B cell (primary cell): ENCODE data around the gene ASTN1. TPM values are rescaled to one million over a fixed set of nuclear protein-coding genes. Genes with fewer than 3 reads are reported as not detected.

Experiments
- ATAC-seq: fragments of 200-7000 bp; cut with Tn5 transposase; one replicate; pipeline ENCODE4 v1.10.0; 2021; ENCODE audit warnings: low read depth, mild to moderate bottlenecking, moderate number of reproducible peaks, moderate library complexity
- CTCF ChIA-PET: fragments of 350-600 bp; sonication (Branson Sonifier 250); formaldehyde crosslinking; loops from one replicate; lab custom pipeline; 2021; ENCODE audit warnings: antibody characterized with exemption, inconsistent platforms; lab: Charles Lee
- POLR2A ChIA-PET: fragments of 350-600 bp; sonication (Branson Sonifier 250); formaldehyde crosslinking; loops from one replicate; lab custom pipeline; 2021; ENCODE audit warnings: antibody characterized with exemption; lab: Charles Lee
- DNase-seq: peaks from one replicate; pipeline ENCODE4 v3.0.0; 2013
- H2AFZ ChIP-seq: 2 replicates; pipeline ENCODE4 v1.6.1; 2012; ENCODE audit warnings: mild to moderate bottlenecking, low read depth, low read length; ENCODE audit not compliant: insufficient read depth, poor library complexity, severe bottlenecking
- H3K27ac ChIP-seq, 2 donors: 1 replicate in 1 of 2; 2 replicates in 1 of 2; pipeline ENCODE4 v1.5.1; 2012 to 2013; ENCODE audit warnings: low read length in 2 of 2, mild to moderate bottlenecking in 2 of 2, moderate library complexity in 1 of 2
- H3K27me3 ChIP-seq, 4 experiments: fragments of 200-600 bp in 1 of 4; sonication (generic) in 1 of 4; replicated peaks in 1 of 4; 1 replicate in 2 of 4; 2 replicates in 2 of 4; pipeline versions ENCODE4 v1.6.1 to v1.7.0; 2013 to 2016; ENCODE audit warnings: low read length in 3 of 4, mild to moderate bottlenecking in 2 of 4, mixed read lengths in 1 of 4, moderate library complexity in 1 of 4; ENCODE audit not compliant: insufficient read depth in 4 of 4, control insufficient read depth in 3 of 4; ENCODE audit errors: control extremely low read depth in 1 of 4
- H3K36me3 ChIP-seq, 2 experiments: replicated peaks in 1 of 2; 1 replicate in 1 of 2; 2 replicates in 1 of 2; pipeline versions ENCODE4 v1.6.1 to v1.7.1; 2013; ENCODE audit warnings: low read length in 1 of 2; ENCODE audit not compliant: insufficient read depth in 2 of 2, control insufficient read depth in 1 of 2; ENCODE audit errors: control extremely low read depth in 1 of 2, extremely low read depth in 1 of 2
- H3K4me1 ChIP-seq, 2 donors: fragments of 200-600 bp in 1 of 2; sonication (generic) in 1 of 2; 1 replicate in 1 of 2; 2 replicates in 1 of 2; pipeline versions ENCODE4 v1.5.1 to v1.6.1; 2013 to 2017; ENCODE audit warnings: low read length in 2 of 2; ENCODE audit not compliant: control insufficient read depth in 2 of 2, insufficient read depth in 2 of 2
- H3K4me2 ChIP-seq: replicated peaks from 2 replicates; pipeline ENCODE3; 2012; ENCODE audit warnings: mild to moderate bottlenecking, low read depth, low read length; ENCODE audit not compliant: poor library complexity, severe bottlenecking
- H3K4me3 ChIP-seq, 5 experiments: fragments of 200-600 bp in 1 of 5; sonication (generic) in 1 of 5; 1 replicate in 3 of 5; 2 replicates in 2 of 5; pipeline versions ENCODE4 v1.5.1 to v1.7.0; 2011 to 2016; ENCODE audit warnings: low read length in 4 of 5, mild to moderate bottlenecking in 4 of 5, low read depth in 2 of 5, control low read depth in 1 of 5, moderate library complexity in 1 of 5; ENCODE audit not compliant: insufficient read depth in 1 of 5; ENCODE audit errors: control extremely low read depth in 1 of 5, extremely low read depth in 1 of 5
- H3K79me2 ChIP-seq: fragments of 200-600 bp; sonication (generic); one replicate; pipeline ENCODE4 v1.6.0; 2016; ENCODE audit warnings: low read length; ENCODE audit not compliant: control insufficient read depth, insufficient read depth
- H3K9ac ChIP-seq: fragments of 200-600 bp; sonication (generic); 2 replicates; pipeline ENCODE4 v1.6.1; 2017; ENCODE audit warnings: mild to moderate bottlenecking, low read length, moderate library complexity
- H3K9me3 ChIP-seq, 3 donors: one replicate each; pipeline versions ENCODE4 v1.6.1 to v1.7.1; 2013; ENCODE audit warnings: low read length in 2 of 3; ENCODE audit not compliant: control insufficient read depth in 2 of 3, insufficient read depth in 1 of 3; ENCODE audit errors: control extremely low read depth in 1 of 3
- H4K20me1 ChIP-seq: 2 replicates; pipeline ENCODE4 v1.6.0; 2012; ENCODE audit warnings: mild to moderate bottlenecking, low read length; ENCODE audit not compliant: insufficient read depth, control insufficient read depth, poor library complexity, severe bottlenecking
- H3K27ac Mint-ChIP-seq: one replicate; pipeline ENCODE4 v1.8.0; 2021; ENCODE audit warnings: mixed read lengths
- H3K27me3 Mint-ChIP-seq: one replicate; pipeline ENCODE4 v1.8.0; 2021; ENCODE audit warnings: mixed read lengths
- H3K4me1 Mint-ChIP-seq: one replicate; pipeline ENCODE4 v1.8.0; 2021; ENCODE audit warnings: mixed read lengths
- H3K4me3 Mint-ChIP-seq: one replicate; pipeline ENCODE4 v1.8.0; 2021; ENCODE audit warnings: mixed read lengths
- H3K9me3 Mint-ChIP-seq: one replicate; pipeline ENCODE4 v1.8.0; 2022; ENCODE audit warnings: mixed read lengths; ENCODE audit not compliant: insufficient read depth
- EZH2 ChIP-seq: IDR thresholded peaks from 2 replicates; pipeline ENCODE4 v1.6.1; 2012; ENCODE audit warnings: borderline replicate concordance, low read depth, mild to moderate bottlenecking, moderate library complexity, low read length; ENCODE audit not compliant: insufficient read depth, poor library complexity, severe bottlenecking
- WGBS: methylation state at CpG from one replicate; pipeline ENCODE4 v1.1.5; 2013; ENCODE audit warnings: missing lambda C conversion rate; ENCODE audit not compliant: insufficient coverage; 5-methylcytosine and 5-hydroxymethylcytosine counted together
- intact Hi-C: fragments of 100-400 bp; cut with micrococcal nuclease; formaldehyde crosslinking; loops from one replicate; pipeline ENCODE4 v1.10.0; 2022
- polyA plus RNA-seq: library from polyadenylated mRNA; depleted of rRNA; stranded (reverse); fragments of >200 nt; gene quantifications from 2 replicates; pipeline ENCODE4 v1.2.3, GENCODE V29; 2012
- total RNA-seq, 2 donors: library from RNA; stranded (reverse); fragments of 120-200 nt in 1 of 2; gene quantifications; 1 replicate in 1 of 2; 2 replicates in 1 of 2; pipeline versions ENCODE4 v1.2.3 to v1.2.4, GENCODE V29; 2013 to 2022
- TF ChIP-seq, protein P1 (sequence below): fragments of 200-600 bp; IDR thresholded peaks from one replicate; pipeline ENCODE4 v1.8.0; 2022; ENCODE audit warnings: antibody characterized with exemption, mild to moderate bottlenecking

ASTN1 gene
- total and polyA plus RNA-seq, 2 donors (not counting 1 experiment from before 2014, with no cell fraction given), result not detected

DNA sequence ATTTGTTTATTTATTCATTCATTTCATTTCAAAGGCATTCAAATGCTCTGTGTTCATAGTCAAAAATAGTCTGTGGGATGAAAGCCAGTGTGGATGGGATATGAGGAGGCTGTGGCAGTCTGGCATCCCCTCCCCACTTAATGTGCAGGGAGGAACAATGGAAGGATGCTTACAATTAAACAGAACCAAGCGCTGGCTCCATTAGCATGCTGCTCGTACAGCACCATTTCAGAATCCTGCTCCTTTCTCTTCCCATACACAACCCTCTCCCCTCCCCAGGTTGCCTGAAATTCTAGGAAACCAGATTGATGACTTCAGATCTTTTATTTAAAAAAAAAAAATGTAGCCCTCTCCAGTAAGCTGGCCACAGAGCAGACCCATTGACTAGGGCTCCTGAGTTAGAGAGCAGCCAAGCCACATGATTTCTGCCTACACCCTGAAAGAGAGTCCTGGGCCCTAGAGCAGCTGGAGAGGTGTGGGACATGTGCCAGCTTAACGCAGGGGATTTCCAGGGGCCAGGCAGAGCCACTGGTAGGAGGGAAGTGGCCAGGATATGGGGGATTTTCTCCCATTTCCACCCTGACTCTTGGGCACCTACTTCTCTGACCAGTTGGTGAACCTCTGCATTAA, 205.2 kb downstream of the ASTN1 start:
- no peak overlapping the region for H3K4me3 Mint-ChIP-seq
- Histone ChIP-seq H4K20me1 (no peaks in the 10 kb centered on the region), H3K9me3 (no peaks in the 10 kb centered on the region), H3K9ac (no peak overlapping the region), H3K79me2 (no peaks in the 10 kb centered on the region), H3K27ac (no peak overlapping the region), H3K4me1 (no peaks in the 10 kb centered on the region), H3K4me3 (no peak overlapping the region), H2AFZ (no peak overlapping the region), H3K27me3 (no peaks in the 10 kb centered on the region), H3K4me2 (no peak overlapping the region), H3K36me3 (no peaks in the 10 kb centered on the region)
- no peaks in the 10 kb centered on the region for H3K4me1 Mint-ChIP-seq
- ChIA-PET POLR2A (no interaction called here), CTCF (interaction anchor here (0.6 kb wide), 1 partner anchor 469 kb away, joined by 3 read pairs; no protein-coding TSS in a partner anchor)
- no peak for DNase-seq
- no peaks in the 10 kb centered on the region for H3K9me3 Mint-ChIP-seq
- intact Hi-C loops, result no loop called here
- no peak for ATAC-seq
- TF ChIP-seq EZH2, result no peak
- TF ChIP-seq, protein P1, sequence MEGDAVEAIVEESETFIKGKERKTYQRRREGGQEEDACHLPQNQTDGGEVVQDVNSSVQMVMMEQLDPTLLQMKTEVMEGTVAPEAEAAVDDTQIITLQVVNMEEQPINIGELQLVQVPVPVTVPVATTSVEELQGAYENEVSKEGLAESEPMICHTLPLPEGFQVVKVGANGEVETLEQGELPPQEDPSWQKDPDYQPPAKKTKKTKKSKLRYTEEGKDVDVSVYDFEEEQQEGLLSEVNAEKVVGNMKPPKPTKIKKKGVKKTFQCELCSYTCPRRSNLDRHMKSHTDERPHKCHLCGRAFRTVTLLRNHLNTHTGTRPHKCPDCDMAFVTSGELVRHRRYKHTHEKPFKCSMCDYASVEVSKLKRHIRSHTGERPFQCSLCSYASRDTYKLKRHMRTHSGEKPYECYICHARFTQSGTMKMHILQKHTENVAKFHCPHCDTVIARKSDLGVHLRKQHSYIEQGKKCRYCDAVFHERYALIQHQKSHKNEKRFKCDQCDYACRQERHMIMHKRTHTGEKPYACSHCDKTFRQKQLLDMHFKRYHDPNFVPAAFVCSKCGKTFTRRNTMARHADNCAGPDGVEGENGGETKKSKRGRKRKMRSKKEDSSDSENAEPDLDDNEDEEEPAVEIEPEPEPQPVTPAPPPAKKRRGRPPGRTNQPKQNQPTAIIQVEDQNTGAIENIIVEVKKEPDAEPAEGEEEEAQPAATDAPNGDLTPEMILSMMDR, result no peak
- 100% methylated on average over 1 of the region's 3 CpGs for WGBS
- peaks cover 4% of the 10 kb centered on the region for H3K27me3 Mint-ChIP-seq
- no peak overlapping the region for H3K27ac Mint-ChIP-seq

DNA sequence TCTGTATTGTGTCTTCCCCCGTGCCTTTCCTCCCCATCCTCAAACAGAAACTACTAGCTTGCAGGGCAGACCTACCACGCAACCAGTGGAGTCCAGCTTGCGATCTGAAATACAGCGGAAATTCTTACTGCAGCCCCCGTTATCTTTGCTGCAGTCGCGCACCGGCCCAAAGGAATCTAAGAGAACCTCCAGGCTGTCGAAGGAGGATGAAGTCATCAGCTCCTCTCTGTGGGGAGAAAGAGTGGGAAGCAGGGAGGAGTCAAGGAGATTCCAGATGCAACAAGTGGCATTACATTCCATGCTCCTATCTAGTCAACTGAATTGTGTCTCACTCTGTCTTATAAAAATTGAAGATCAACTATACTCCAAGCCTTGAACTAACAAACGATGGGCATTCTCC, 206.9 kb downstream of the ASTN1 start:
- Histone ChIP-seq H3K4me3 (no peak overlapping the region), H3K4me1 (no peaks in the 10 kb centered on the region), H3K9me3 (no peaks in the 10 kb centered on the region), H3K79me2 (no peaks in the 10 kb centered on the region), H3K27ac (no peak overlapping the region), H4K20me1 (no peaks in the 10 kb centered on the region), H3K4me2 (no peak overlapping the region), H2AFZ (no peak overlapping the region), H3K9ac (no peak overlapping the region), H3K36me3 (no peaks in the 10 kb centered on the region), H3K27me3 (no peaks in the 10 kb centered on the region)
- Mint-ChIP-seq H3K9me3 (no peaks in the 10 kb centered on the region), H3K27me3 (peaks cover 4% of the 10 kb centered on the region), H3K4me3 (no peak overlapping the region), H3K4me1 (no peaks in the 10 kb centered on the region), H3K27ac (no peak overlapping the region)
- ChIA-PET POLR2A (no interaction called here), CTCF (no interaction called here)
- ATAC-seq, result no peak
- TF ChIP-seq, protein P1, result no peak
- no peak for TF ChIP-seq EZH2
- 96% methylated on average over 8 of the region's 10 CpGs for WGBS
- no peak for DNase-seq
- intact Hi-C loops, result no loop called here
